Naive thymus-derived CD4-positive, alpha-beta T cell (primary cell): Measurements from ENCODE around the gene SOWAHA. TPM values are rescaled to one million over a fixed set of nuclear protein-coding genes. Genes with fewer than 3 reads are reported as not detected.

Experiments used
- ATAC-seq: fragments of 150-1000 bp; cut with Tn5 transposase; 2 replicates; pipeline ENCODE4 v1.10.0; 2021; ENCODE audit warnings: mild to moderate bottlenecking, moderate library complexity
- CTCF ChIA-PET: fragments of 350-600 bp; sonication (Branson Sonifier 250); formaldehyde crosslinking; loops from one replicate; lab custom pipeline; 2021; ENCODE audit warnings: antibody characterized with exemption; lab: Charles Lee
- POLR2A ChIA-PET: fragments of 350-600 bp; sonication (Branson Sonifier 250); formaldehyde crosslinking; loops from one replicate; lab custom pipeline; 2021; ENCODE audit warnings: antibody characterized with exemption, inconsistent platforms; lab: Charles Lee
- DNase-seq, 9 donors: peaks; one replicate each; pipeline versions ENCODE4 v3.0.0 to v3.0.0-alpha.2; 2020 to 2022; ENCODE audit warnings: mixed read lengths in 1 of 9
- H3K27ac ChIP-seq: one replicate; pipeline ENCODE4 v1.7.0; 2013; ENCODE audit warnings: mild to moderate bottlenecking, low read depth, low read length, moderate library complexity
- H3K27me3 ChIP-seq, 2 donors: one replicate each; pipeline ENCODE4 v1.7.0; 2013; ENCODE audit warnings: low read length in 2 of 2, mild to moderate bottlenecking in 2 of 2, moderate library complexity in 2 of 2; ENCODE audit not compliant: control insufficient read depth in 2 of 2, insufficient read depth in 2 of 2
- H3K36me3 ChIP-seq, 3 experiments: 1 replicate in 2 of 3; 2 replicates in 1 of 3; pipeline ENCODE4 v1.7.0; 2013; ENCODE audit warnings: low read length in 3 of 3, mild to moderate bottlenecking in 3 of 3, moderate library complexity in 1 of 3; ENCODE audit not compliant: insufficient read depth in 3 of 3, control insufficient read depth in 2 of 3
- H3K4me1 ChIP-seq, 2 donors: one replicate each; pipeline ENCODE4 v1.7.0; 2013; ENCODE audit warnings: low read length in 2 of 2, mild to moderate bottlenecking in 2 of 2, moderate library complexity in 1 of 2; ENCODE audit not compliant: control insufficient read depth in 2 of 2, insufficient read depth in 2 of 2
- H3K4me3 ChIP-seq: 2 replicates; pipeline ENCODE4 v1.7.0; 2013; ENCODE audit warnings: mild to moderate bottlenecking, low read length
- H3K9me3 ChIP-seq, 3 experiments: 1 replicate in 2 of 3; 2 replicates in 1 of 3; pipeline ENCODE4 v1.7.0; 2013; ENCODE audit warnings: low read length in 3 of 3; ENCODE audit not compliant: control insufficient read depth in 2 of 3
- H3K27ac Mint-ChIP-seq, 9 donors: one replicate each; pipeline ENCODE4 v1.8.0; 2020 to 2022; ENCODE audit warnings: mixed read lengths in 9 of 9, mild to moderate bottlenecking in 8 of 9, moderate library complexity in 5 of 9, inconsistent platforms in 2 of 9
- H3K27me3 Mint-ChIP-seq, 5 donors: one replicate each; pipeline ENCODE4 v1.8.0; 2021 to 2022; ENCODE audit warnings: mixed read lengths in 5 of 5, mild to moderate bottlenecking in 1 of 5
- H3K36me3 Mint-ChIP-seq, 5 donors: one replicate each; pipeline ENCODE4 v1.8.0; 2020 to 2022; ENCODE audit warnings: mixed read lengths in 5 of 5, mild to moderate bottlenecking in 3 of 5, inconsistent platforms in 1 of 5
- H3K4me1 Mint-ChIP-seq, 7 donors: one replicate each; pipeline ENCODE4 v1.8.0; 2020 to 2022; ENCODE audit warnings: mixed read lengths in 7 of 7, mild to moderate bottlenecking in 3 of 7, inconsistent platforms in 1 of 7
- H3K4me3 Mint-ChIP-seq, 10 donors: one replicate each; pipeline ENCODE4 v1.8.0; 2020 to 2022; ENCODE audit warnings: mild to moderate bottlenecking in 10 of 10, mixed read lengths in 10 of 10, moderate library complexity in 6 of 10, inconsistent platforms in 2 of 10
- H3K9me3 Mint-ChIP-seq, 11 donors: one replicate each; pipeline ENCODE4 v1.8.0; 2020 to 2022; ENCODE audit warnings: mixed read lengths in 11 of 11, mild to moderate bottlenecking in 4 of 11, inconsistent platforms in 1 of 11, moderate library complexity in 1 of 11
- intact Hi-C, 2 donors: fragments of 100-400 bp; cut with micrococcal nuclease; formaldehyde crosslinking; loops; one replicate each; pipeline ENCODE4 v1.15.1; 2023
- polyA plus RNA-seq, 2 donors: library from polyadenylated mRNA; unstranded; fragments of 300-500 nt; fragmentation: Illumina TruSeq; gene quantifications; one replicate each; pipeline ENCODE4 v1.2.3, GENCODE V29; 2021
- total RNA-seq, 6 experiments: library from RNA in 5 of 6; stranded (reverse) in 5 of 6; gene quantifications; 1 replicate in 5 of 6; 2 replicates in 1 of 6; pipeline ENCODE4 v1.2.3 and lab custom pipeline; 2021 to 2026

The SOWAHA gene
- total and polyA plus RNA-seq, 7 experiments from 2014 or later = 0.15 TPM; not detected in 6

DNA sequence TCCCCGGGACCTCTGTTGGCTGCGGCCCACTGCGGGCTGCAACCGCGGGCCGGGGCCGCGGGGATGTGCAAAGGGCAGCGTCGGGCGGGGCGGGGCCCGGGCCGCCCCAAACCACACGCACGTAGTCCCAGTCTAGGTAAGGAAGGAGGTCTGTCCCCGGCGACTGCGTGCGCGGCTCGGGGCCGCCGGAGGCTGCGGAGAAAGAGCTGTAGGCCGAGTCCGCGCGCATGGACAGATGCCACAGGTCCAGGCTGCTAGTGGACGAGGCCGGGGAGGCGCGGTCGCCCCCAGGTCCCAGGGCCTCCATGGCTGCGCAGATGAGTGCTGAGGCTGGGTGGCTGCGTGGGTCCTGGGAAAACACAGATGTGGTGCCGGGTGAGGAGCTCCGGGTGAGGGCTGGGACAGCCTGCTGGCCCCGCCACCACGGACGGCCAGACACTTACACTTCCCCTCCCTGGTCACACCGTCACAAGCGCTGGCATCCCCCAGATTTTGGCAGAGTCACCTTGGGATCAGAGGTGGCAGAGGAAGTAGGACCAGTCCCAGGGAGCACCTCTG, 12.8 kb downstream of the SOWAHA start:
- Histone ChIP-seq H3K4me3 (peak overlapping the region; percentile 9), H3K9me3 (no peaks in the 10 kb centered on the region), H3K27me3 (peaks cover 3 to 23% of the 10 kb centered on the region in 2 donors), H3K4me1 (no peaks in the 10 kb centered on the region), H3K36me3 (no peaks in the 10 kb centered on the region), H3K27ac (no peak overlapping the region)
- H3K4me1 Mint-ChIP-seq = peaks cover 0 to 13% (median 11%) of the 10 kb centered on the region in 7 donors
- peak overlapping the region in 7 of 10 donors; percentile 15 to 71 (median 51) for H3K4me3 Mint-ChIP-seq
- DNase-seq = peak in 1 of 9 donors; percentile 52
- ChIA-PET POLR2A (no interaction called here), CTCF (no interaction called here)
- intact Hi-C loops = no loop called here
- no peak overlapping the region for H3K27ac Mint-ChIP-seq
- H3K9me3 Mint-ChIP-seq = no peaks in the 10 kb centered on the region
- H3K27me3 Mint-ChIP-seq = peaks cover 31 to 65% (median 40%) of the 10 kb centered on the region in 5 donors
- no peak for ATAC-seq
- H3K36me3 Mint-ChIP-seq = no peaks in the 10 kb centered on the region

DNA sequence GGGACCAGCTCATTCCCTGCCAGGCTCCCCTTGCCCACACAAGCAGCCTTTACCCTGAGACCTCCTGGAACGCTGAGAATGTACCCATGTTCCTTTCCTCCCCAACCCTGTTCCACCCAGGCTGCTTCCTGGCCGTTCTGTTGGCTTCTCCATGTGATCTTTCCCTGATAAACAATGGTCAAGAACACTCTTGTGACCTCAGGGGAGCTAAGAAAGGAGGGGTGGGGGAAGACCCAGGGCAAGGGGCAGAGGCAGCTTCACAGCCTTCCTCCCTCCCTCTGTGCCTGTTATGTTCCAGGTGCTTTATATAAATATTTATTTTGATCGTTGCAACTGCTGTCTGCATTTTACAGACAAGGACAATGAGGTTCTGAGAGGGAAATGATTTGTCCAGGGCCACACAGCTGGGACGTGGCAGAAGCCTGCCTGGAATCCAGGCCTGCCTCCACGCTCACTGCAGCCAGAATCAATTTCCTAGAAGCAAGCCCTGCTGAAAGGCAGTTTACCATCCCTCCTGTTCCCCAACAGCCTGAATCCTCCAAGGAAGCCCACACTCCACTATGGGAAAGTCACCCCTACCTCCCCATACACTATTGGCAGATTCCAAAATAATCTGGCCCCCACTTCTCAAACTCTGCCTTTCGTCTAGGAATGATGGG, 13.5 kb downstream of the SOWAHA start:
- ChIA-PET CTCF (no interaction called here), POLR2A (no interaction called here)
- no peak overlapping the region for H3K27ac Mint-ChIP-seq
- peaks cover 0 to 19% (median 15%) of the 10 kb centered on the region in 7 donors for H3K4me1 Mint-ChIP-seq
- peaks cover 3 to 23% of the 10 kb centered on the region in 2 donors for H3K27me3 ChIP-seq
- ATAC-seq (no peak), DNase-seq (no peak)
- no peak overlapping the region for H3K4me3 ChIP-seq
- H3K9me3 ChIP-seq = no peaks in the 10 kb centered on the region
- no peaks in the 10 kb centered on the region for H3K9me3 Mint-ChIP-seq
- no peaks in the 10 kb centered on the region for H3K4me1 ChIP-seq
- intact Hi-C loops = no loop called here
- H3K27ac ChIP-seq = no peak overlapping the region
- no peaks in the 10 kb centered on the region for H3K36me3 Mint-ChIP-seq
- H3K4me3 Mint-ChIP-seq = peak overlapping the region; percentile 15 to 71 (median 52)
- H3K27me3 Mint-ChIP-seq = peaks cover 37 to 68% (median 47%) of the 10 kb centered on the region in 5 donors
- no peaks in the 10 kb centered on the region for H3K36me3 ChIP-seq

DNA sequence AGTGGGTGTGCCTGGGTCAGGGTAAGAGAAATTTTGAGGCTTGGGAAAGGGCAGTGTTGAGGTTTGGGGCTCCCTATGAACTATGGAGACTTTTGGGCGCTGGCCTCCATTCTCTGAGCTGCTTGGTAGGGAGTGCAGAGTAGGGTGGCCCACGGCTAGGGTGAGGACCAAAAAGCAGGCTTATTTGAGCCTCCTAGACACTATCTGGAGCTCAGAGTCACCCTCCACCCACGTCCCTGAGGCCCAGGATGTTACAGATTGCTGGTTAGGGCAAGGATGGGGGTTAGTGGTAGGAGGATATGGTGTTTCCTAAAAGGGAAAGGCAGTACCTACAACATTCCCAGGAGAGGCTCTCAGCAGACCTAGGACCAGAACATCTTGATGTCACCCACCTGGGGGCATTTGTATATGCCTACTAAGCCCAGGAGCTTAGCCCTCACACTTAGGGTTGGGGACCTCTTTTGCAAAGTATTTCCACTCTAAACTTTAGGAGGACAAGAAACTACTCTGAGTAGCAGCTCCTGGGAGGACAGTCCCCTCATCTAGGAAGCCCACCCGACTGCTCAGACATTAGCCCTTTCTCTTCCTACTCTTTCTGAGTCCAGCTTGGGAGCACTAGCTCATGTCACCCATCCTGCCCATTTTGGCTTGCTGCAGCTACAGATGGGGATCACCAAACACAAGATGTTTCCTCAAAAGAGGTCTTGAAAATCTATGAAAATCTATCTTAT, 15.0 kb downstream of the SOWAHA start:
- Mint-ChIP-seq H3K9me3 (no peaks in the 10 kb centered on the region), H3K36me3 (no peaks in the 10 kb centered on the region), H3K27ac (no peak overlapping the region), H3K27me3 (peaks cover 40 to 68% (median 51%) of the 10 kb centered on the region in 5 donors), H3K4me3 (peak overlapping the region in 1 of 10 donors; percentile 73), H3K4me1 (peaks cover 0 to 20% (median 15%) of the 10 kb centered on the region in 7 donors)
- ATAC-seq (no peak), DNase-seq (no peak)
- intact Hi-C loops = no loop called here
- ChIA-PET POLR2A (interaction anchor here (1.1 to 1.3 kb wide), 2 partner anchors 10 to 15 kb away, joined by 3 read pairs; partner anchors contain the start of gene SOWAHA), CTCF (interaction anchor here (1.7 kb wide), 2 partner anchors 8 to 11 kb away, joined by 7 to 8 read pairs; no protein-coding TSS in a partner anchor)
- no peaks in the 10 kb centered on the region for H3K4me1 ChIP-seq
- no peak overlapping the region for H3K27ac ChIP-seq
- peaks cover 3 to 23% of the 10 kb centered on the region in 2 donors for H3K27me3 ChIP-seq
- no peaks in the 10 kb centered on the region for H3K36me3 ChIP-seq
- H3K9me3 ChIP-seq = no peaks in the 10 kb centered on the region
- H3K4me3 ChIP-seq = no peak overlapping the region

- Mint-ChIP-seq H3K27me3 (peaks cover 34 to 67% (median 46%) of the 10 kb centered on the region in 5 donors), H3K9me3 (no peaks in the 10 kb centered on the region), H3K36me3 (no peaks in the 10 kb centered on the region), H3K4me1 (peaks cover 0 to 20% (median 12%) of the 10 kb centered on the region in 7 donors), H3K27ac (peak overlapping the region in 2 of 9 donors; percentile 32 to 43), H3K4me3 (peak overlapping the region; percentile 69 to 93 (median 84))
- ChIA-PET POLR2A (interaction anchor here (1.1 to 1.3 kb wide), 2 partner anchors 11 to 15 kb away, joined by 3 read pairs; partner anchors contain the start of gene SOWAHA), CTCF (interaction anchor here (1.1 to 1.7 kb wide), 4 partner anchors 9 to 55 kb away, joined by 3 to 9 read pairs (median 8); no protein-coding TSS in a partner anchor)
- Histone ChIP-seq H3K9me3 (no peaks in the 10 kb centered on the region), H3K27me3 (peaks cover 3 to 21% of the 10 kb centered on the region in 2 donors), H3K36me3 (no peaks in the 10 kb centered on the region), H3K27ac (no peak overlapping the region), H3K4me3 (no peak overlapping the region), H3K4me1 (no peaks in the 10 kb centered on the region)
- DNase-seq (no peak), ATAC-seq (no peak)
- intact Hi-C loops = no loop called here
Measured at GRCh38 chr5:132828846-132829494, 15.9 kb downstream of the SOWAHA start.

GRCh38 chr5:132829742-132830435, 16.8 kb downstream of the SOWAHA start:
- Histone ChIP-seq H3K27me3 (peaks cover 2 to 12% of the 10 kb centered on the region in 2 donors), H3K36me3 (no peaks in the 10 kb centered on the region), H3K27ac (no peak overlapping the region), H3K4me3 (peak overlapping the region; percentile 65), H3K4me1 (no peaks in the 10 kb centered on the region), H3K9me3 (no peaks in the 10 kb centered on the region)
- H3K4me1 Mint-ChIP-seq = peaks cover 0 to 19% (median 12%) of the 10 kb centered on the region in 7 donors
- DNase-seq (peak; percentile 43 to 78 (median 65)), ATAC-seq (peak; percentile 93)
- intact Hi-C loops = loop anchor here (1.0 to 5.0 kb wide), 5 partner anchors 17 to 1042 kb away; partner anchors contain the start of genes GDF9 (in 2 of the 2), UQCRQ (in 2 of the 2) and SOWAHA (in 1 of the 2)
- H3K27me3 Mint-ChIP-seq = peaks cover 35 to 62% (median 42%) of the 10 kb centered on the region in 5 donors
- CTCF ChIA-PET = interaction anchor here (0.6 to 1.7 kb wide), 5 partner anchors 10 to 54 kb away, joined by 3 to 9 read pairs (median 7); no protein-coding TSS in a partner anchor
- no peaks in the 10 kb centered on the region for H3K9me3 Mint-ChIP-seq
- H3K4me3 Mint-ChIP-seq = peak overlapping the region; percentile 79 to 93 (median 88)
- POLR2A ChIA-PET = no interaction called here
- no peaks in the 10 kb centered on the region for H3K36me3 Mint-ChIP-seq
- peak overlapping the region in 3 of 9 donors; percentile 49 to 67 (median 52) for H3K27ac Mint-ChIP-seq
